ENCODE data around the gene CAMSAP2. TPM values are rescaled to one million over a fixed set of nuclear protein-coding genes. Genes with fewer than 3 reads are reported as not detected.

CAMSAP2 gene
- total RNA-seq, 1 donor from 2014 or later, result 47.9 TPM

DNA sequence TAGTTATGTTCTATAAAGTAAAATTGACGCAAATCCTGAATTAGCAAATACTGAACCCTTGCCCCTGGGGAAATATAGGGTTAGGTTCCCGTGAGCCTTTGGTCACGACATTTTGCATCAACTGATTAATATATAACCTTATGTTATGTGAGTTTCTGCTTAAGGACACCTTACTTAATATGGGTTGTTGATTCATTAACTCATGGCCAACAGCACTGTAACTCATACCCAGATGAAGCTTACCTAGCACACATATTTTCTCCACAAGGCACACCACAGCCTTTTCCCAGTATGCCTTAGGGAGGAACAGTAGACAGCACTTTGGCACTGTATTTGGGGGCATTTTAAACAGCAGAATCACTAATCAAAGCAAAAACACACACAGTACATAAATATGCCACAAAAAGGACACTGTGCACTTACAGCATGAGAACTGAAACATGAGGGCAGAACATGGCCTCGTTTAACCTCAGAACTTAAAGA lies 171.1 kb downstream of the CAMSAP2 start:
- Mint-ChIP-seq H3K4me1 (no peaks in the 10 kb centered on the region), H3K9me3 (no peaks in the 10 kb centered on the region), H3K36me3 (peaks cover 27% of the 10 kb centered on the region), H3K4me3 (no peak overlapping the region), H3K27ac (no peak overlapping the region), H3K27me3 (ENCODE audit: low read depth) (no peaks in the 10 kb centered on the region)
- TF ChIP-seq CTCF (IDR thresholded peaks at IDR 0.05; ENCODE audit: unreplicated experiment), result no peak
- DNase-seq (ENCODE audit: low spot score in 2 of 2, unreplicated experiment in 2 of 2), result no peak

Other genes starting within 250 kb of the CAMSAP2 start
- 5.1 to 5.7 TPM (median 5.5 TPM) in 3 replicates for gene KIF14, start 118.1 kb upstream of the CAMSAP2 start, total RNA-seq
- gene DDX59, start 69.0 kb upstream of the CAMSAP2 start, total RNA-seq, result 24.5 to 26.4 TPM (median 25.3 TPM) in 3 replicates
- 0.25 TPM in 1 of 3 replicates, not detected in the others for gene GPR25, start 134.1 kb downstream of the CAMSAP2 start, total RNA-seq
- gene INAVA, start 156.0 kb downstream of the CAMSAP2 start, total RNA-seq, result 34.6 to 36.6 TPM (median 35.7 TPM) in 3 replicates